ENCODE measurements around the gene TNFRSF19. TPM values are rescaled to one million over a fixed set of nuclear protein-coding genes. Genes with fewer than 3 reads are reported as not detected.

The TNFRSF19 gene
- total and polyA plus RNA-seq, 2 of the 13 experiments (the other 11 are each of a cell fraction or from before 2014, with no cell fraction given): 75.3 to 77.7 TPM

DNA sequence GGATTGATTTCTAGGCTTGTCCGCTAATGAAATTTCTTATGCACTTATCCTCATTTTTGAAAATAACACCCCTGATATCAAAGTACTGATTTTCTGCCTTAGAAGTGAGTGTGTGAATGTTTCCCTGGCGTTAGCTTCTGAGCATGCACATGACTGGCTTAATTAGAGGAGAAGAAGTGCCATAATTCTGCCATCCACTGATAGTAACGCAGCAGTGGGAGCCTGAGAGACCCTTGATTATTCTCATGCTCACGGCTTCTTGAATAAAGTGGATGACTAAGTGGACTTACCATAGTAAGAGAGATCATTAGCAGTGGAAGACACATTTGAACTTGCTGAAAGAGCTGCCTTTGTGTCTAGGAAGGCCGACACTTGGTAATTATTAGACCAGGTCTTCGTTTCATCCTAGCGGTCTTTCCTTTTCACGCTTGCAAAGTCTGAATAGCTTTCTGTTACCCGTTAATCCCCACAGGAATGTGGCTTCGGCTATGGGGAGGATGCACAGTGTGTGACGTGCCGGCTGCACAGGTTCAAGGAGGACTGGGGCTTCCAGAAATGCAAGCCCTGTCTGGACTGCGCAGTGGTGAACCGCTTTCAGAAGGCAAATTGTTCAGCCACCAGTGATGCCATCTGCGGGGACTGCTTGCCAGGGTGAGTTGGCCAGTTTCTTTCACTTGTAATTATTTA lies 45.3 kb downstream of the TNFRSF19 start (continued):
- TF ChIP-seq ZNF709 (CRISPR knock-in tag; IDR thresholded peaks at IDR 0.05): no peak
- TF ChIP-seq ARHGAP35 (CRISPR knock-in tag; IDR thresholded peaks at IDR 0.05; ENCODE audit: borderline replicate concordance): no peak
- TF ChIP-seq ZMAT3 (CRISPR knock-in tag; conservative IDR thresholded peaks at IDR 0.05): no peak
- TF ChIP-seq MATR3 (CRISPR knock-in tag; IDR thresholded peaks at IDR 0.05): no peak
- TF ChIP-seq, protein P1, sequence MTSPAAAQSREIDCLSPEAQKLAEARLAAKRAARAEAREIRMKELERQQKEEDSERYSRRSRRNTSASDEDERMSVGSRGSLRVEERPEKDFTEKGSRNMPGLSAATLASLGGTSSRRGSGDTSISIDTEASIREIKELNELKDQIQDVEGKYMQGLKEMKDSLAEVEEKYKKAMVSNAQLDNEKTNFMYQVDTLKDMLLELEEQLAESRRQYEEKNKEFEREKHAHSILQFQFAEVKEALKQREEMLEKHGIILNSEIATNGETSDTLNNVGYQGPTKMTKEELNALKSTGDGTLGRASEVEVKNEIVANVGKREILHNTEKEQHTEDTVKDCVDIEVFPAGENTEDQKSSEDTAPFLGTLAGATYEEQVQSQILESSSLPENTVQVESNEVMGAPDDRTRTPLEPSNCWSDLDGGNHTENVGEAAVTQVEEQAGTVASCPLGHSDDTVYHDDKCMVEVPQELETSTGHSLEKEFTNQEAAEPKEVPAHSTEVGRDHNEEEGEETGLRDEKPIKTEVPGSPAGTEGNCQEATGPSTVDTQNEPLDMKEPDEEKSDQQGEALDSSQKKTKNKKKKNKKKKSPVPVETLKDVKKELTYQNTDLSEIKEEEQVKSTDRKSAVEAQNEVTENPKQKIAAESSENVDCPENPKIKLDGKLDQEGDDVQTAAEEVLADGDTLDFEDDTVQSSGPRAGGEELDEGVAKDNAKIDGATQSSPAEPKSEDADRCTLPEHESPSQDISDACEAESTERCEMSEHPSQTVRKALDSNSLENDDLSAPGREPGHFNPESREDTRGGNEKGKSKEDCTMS (CRISPR knock-in tag; conservative IDR thresholded peaks at IDR 0.05): no peak
- TF ChIP-seq ZNF839 (CRISPR knock-in tag; IDR thresholded peaks at IDR 0.05; ENCODE audit: borderline replicate concordance): no peak
- TF ChIP-seq PPARG (CRISPR knock-in tag; conservative IDR thresholded peaks at IDR 0.05): peak; percentile 56; the same call in 1 of the 2 replicates
- peak; percentile 74 for TF ChIP-seq FOSL2 (CRISPR knock-in tag; IDR thresholded peaks at IDR 0.05)
- no peak for TF ChIP-seq ZNF432 (CRISPR knock-in tag; IDR thresholded peaks at IDR 0.05; ENCODE audit: borderline replicate concordance)
- peak; percentile 92 for TF ChIP-seq TCF7 (IDR thresholded peaks at IDR 0.05; ENCODE audit: low read depth)
- TF ChIP-seq NFE2 (CRISPR knock-in tag; IDR thresholded peaks at IDR 0.05): no peak
- peak; percentile 56; the same call in 1 of the 2 replicates for TF ChIP-seq ZNF746 (CRISPR knock-in tag; IDR thresholded peaks at IDR 0.05)
- TF ChIP-seq, protein P2, sequence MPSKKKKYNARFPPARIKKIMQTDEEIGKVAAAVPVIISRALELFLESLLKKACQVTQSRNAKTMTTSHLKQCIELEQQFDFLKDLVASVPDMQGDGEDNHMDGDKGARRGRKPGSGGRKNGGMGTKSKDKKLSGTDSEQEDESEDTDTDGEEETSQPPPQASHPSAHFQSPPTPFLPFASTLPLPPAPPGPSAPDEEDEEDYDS (CRISPR knock-in tag; IDR thresholded peaks at IDR 0.05): no peak; the same call in 1 of the 2 replicates
- TF ChIP-seq FOXC1 (CRISPR knock-in tag; IDR thresholded peaks at IDR 0.05; ENCODE audit: borderline replicate concordance): no peak; the same call in 1 of the 2 replicates
- no peak for TF ChIP-seq ZNF143 (CRISPR knock-in tag; IDR thresholded peaks at IDR 0.05)
- no peak for TF ChIP-seq ZNF382 (CRISPR knock-in tag; IDR thresholded peaks at IDR 0.05; ENCODE audit: borderline replicate concordance)
- no peak for TF ChIP-seq SP140L (CRISPR knock-in tag; IDR thresholded peaks at IDR 0.05; ENCODE audit: borderline replicate concordance)
- no peak for TF ChIP-seq ZZZ3 (CRISPR knock-in tag; IDR thresholded peaks at IDR 0.05; ENCODE audit: borderline replicate concordance)
- 0 out of 2 replicates have a peak, but pooled peaks have one; percentile 58 for TF ChIP-seq SIX1 (CRISPR knock-in tag; IDR thresholded peaks at IDR 0.05; ENCODE audit: borderline replicate concordance)
- no peak for TF ChIP-seq ZFP36L1 (CRISPR knock-in tag; IDR thresholded peaks at IDR 0.05)
- no peak for TF ChIP-seq TRIM24 (CRISPR knock-in tag; IDR thresholded peaks at IDR 0.05)
- TF ChIP-seq, protein P3, sequence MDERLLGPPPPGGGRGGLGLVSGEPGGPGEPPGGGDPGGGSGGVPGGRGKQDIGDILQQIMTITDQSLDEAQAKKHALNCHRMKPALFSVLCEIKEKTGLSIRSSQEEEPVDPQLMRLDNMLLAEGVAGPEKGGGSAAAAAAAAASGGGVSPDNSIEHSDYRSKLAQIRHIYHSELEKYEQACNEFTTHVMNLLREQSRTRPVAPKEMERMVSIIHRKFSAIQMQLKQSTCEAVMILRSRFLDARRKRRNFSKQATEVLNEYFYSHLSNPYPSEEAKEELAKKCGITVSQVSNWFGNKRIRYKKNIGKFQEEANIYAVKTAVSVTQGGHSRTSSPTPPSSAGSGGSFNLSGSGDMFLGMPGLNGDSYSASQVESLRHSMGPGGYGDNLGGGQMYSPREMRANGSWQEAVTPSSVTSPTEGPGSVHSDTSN (CRISPR knock-in tag; IDR thresholded peaks at IDR 0.05): no peak
- TF ChIP-seq ZNF225 (CRISPR knock-in tag; IDR thresholded peaks at IDR 0.05): no peak
- TF ChIP-seq KMT2A (CRISPR knock-in tag; IDR thresholded peaks at IDR 0.05): peak; percentile 67; the same call in 1 of the 2 replicates
- TF ChIP-seq, protein P4, sequence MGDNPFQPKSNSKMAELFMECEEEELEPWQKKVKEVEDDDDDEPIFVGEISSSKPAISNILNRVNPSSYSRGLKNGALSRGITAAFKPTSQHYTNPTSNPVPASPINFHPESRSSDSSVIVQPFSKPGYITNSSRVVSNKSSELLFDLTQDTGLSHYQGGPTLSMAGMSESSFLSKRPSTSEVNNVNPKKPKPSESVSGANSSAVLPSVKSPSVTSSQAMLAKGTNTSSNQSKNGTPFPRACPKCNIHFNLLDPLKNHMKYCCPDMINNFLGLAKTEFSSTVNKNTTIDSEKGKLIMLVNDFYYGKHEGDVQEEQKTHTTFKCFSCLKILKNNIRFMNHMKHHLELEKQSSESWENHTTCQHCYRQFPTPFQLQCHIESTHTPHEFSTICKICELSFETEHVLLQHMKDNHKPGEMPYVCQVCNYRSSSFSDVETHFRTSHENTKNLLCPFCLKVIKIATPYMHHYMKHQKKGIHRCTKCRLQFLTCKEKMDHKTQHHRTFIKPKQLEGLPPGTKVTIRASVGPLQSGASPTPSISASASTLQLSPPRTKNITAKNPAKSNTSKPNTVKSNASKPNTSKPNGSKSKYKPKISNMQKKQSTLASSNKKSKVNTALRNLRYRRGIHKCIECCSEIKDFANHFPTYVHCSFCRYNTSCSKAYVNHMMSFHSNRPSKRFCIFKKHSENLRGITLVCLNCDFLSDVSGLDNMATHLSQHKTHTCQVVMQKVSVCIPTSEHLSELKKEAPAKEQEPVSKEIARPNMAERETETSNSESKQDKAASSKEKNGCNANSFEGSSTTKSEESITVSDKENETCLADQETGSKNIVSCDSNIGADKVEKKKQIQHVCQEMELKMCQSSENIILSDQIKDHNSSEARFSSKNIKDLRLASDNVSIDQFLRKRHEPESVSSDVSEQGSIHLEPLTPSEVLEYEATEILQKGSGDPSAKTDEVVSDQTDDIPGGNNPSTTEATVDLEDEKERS (CRISPR knock-in tag; IDR thresholded peaks at IDR 0.05): no peak
